Duodenal mucosa (tissue), 2 donors: ENCODE results near the gene LRRC1.

ENCODE experiments used
- H3K27ac ChIP-seq: one replicate; pipeline ENCODE4 v1.7.0; 2013; ENCODE audit warnings: low read depth, low read length
- H3K27me3 ChIP-seq, 2 donors: one replicate each; pipeline ENCODE4 v1.7.0; 2013; ENCODE audit warnings: low read length in 2 of 2, control low read depth in 1 of 2; ENCODE audit not compliant: insufficient read depth in 2 of 2, control insufficient read depth in 1 of 2
- H3K36me3 ChIP-seq, 2 donors: one replicate each; pipeline ENCODE4 v1.7.0; 2013; ENCODE audit warnings: low read length in 2 of 2, control low read depth in 1 of 2; ENCODE audit not compliant: insufficient read depth in 2 of 2, control insufficient read depth in 1 of 2
- H3K4me1 ChIP-seq, 2 donors: one replicate each; pipeline ENCODE4 v1.7.0; 2013; ENCODE audit warnings: low read length in 2 of 2, control low read depth in 1 of 2; ENCODE audit not compliant: insufficient read depth in 2 of 2, control insufficient read depth in 1 of 2
- H3K4me3 ChIP-seq, 2 donors: one replicate each; pipeline ENCODE4 v1.7.0; 2013; ENCODE audit warnings: low read length in 2 of 2, low read depth in 1 of 2
- H3K9ac ChIP-seq, 2 donors: one replicate each; pipeline ENCODE4 v1.7.0; 2013; ENCODE audit warnings: low read length in 2 of 2, low read depth in 1 of 2
- H3K9me3 ChIP-seq, 2 donors: one replicate each; pipeline ENCODE4 v1.7.0; 2013; ENCODE audit warnings: low read length in 2 of 2, control low read depth in 1 of 2; ENCODE audit not compliant: control insufficient read depth in 1 of 2

Gene LRRC1

DNA sequence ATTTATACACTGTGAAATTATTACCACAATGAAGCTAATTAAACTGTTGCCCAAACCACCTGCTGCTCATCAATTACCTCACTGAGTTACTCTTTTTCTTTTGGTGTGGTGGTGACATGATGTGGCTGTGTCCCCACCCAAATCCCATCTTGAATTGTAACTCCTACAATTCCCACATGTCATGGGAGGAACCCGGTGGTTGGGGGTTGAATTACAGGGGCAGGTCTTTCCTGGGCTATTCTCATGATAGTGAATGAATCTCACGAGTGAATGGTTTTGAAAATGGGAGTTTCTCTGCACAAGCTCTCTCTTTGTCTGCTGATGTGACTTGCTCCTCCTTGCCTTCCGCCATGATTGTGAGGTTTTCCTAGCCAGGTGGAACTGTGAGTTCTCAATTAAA lies 145.0 kb downstream of the LRRC1 start:
- Histone ChIP-seq H3K27me3 (no peaks in the 10 kb centered on the region), H3K9me3 (no peaks in the 10 kb centered on the region), H3K36me3 (no peaks in the 10 kb centered on the region), H3K4me1 (no peaks in the 10 kb centered on the region), H3K9ac (no peak overlapping the region), H3K4me3 (no peak overlapping the region), H3K27ac (no peak overlapping the region)

DNA sequence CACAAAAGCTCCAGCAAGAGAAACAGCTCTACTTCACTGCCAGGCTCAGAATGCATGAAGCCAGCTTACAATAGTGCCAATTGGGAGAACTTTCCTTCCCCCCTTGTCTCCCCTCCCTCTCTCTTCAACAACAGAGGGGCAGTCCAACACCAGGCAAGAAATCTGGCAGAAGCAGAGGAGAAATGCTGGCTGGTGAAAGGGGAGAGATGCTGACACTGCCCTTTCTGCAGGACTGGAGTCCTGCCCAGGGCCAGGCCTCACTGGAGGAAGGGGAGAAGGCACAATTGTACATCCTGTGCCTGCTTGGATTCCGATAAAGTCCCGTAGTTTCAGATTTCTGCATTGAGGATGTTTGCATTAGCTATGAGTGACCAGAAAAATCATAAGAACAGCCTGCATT lies 148.6 kb downstream of the LRRC1 start:
- no peaks in the 10 kb centered on the region for H3K4me1 ChIP-seq
- no peak overlapping the region for H3K9ac ChIP-seq
- H3K27ac ChIP-seq, result no peak overlapping the region
- no peaks in the 10 kb centered on the region for H3K36me3 ChIP-seq
- H3K27me3 ChIP-seq, result no peaks in the 10 kb centered on the region
- no peak overlapping the region for H3K4me3 ChIP-seq
- no peaks in the 10 kb centered on the region for H3K9me3 ChIP-seq

DNA sequence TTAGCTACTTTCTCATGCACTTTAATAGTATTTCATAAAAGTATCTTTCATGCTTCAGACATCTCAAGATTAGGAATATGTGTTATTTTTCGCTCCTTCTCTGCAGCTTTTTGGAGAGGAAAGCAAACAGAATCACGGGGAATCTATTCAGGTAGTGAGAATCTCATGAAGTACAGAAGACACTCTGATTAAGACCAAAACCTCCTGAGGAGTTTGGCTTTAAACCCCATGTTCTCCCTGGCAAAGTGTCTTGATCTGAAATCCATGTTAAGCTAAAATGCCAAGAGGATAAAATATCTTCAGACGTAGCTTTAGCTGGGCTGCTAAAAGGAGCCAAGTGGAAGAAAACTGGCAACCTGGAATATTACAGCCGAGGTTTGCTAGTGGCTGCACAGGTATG lies 149.3 kb downstream of the LRRC1 start:
- no peak overlapping the region for H3K9ac ChIP-seq
- no peak overlapping the region for H3K4me3 ChIP-seq
- no peaks in the 10 kb centered on the region for H3K36me3 ChIP-seq
- H3K27me3 ChIP-seq, result no peaks in the 10 kb centered on the region
- H3K4me1 ChIP-seq, result no peaks in the 10 kb centered on the region
- no peaks in the 10 kb centered on the region for H3K9me3 ChIP-seq
- no peak overlapping the region for H3K27ac ChIP-seq

DNA sequence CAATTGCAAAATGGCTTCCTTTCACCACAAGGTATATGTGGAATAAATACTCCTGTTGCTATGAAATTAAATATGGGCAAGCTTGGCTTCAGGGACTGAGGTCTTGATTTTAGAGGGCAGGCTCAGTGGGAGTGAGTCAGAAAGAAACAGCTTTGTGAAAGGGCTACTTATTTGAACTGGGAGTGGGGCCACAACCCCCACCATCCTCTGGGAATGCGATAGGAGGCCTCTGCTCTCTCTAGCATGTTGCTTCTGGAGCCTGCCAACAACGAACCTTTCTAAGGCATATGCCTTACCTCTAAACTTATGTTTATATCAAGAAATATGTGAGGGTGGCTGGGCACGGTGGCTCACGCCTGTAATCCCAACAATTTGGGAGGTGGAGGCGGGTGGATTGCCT lies 149.7 kb downstream of the LRRC1 start:
- H3K27ac ChIP-seq, result no peak overlapping the region
- H3K36me3 ChIP-seq, result no peaks in the 10 kb centered on the region
- H3K9me3 ChIP-seq, result no peaks in the 10 kb centered on the region
- H3K4me3 ChIP-seq, result no peak overlapping the region
- no peaks in the 10 kb centered on the region for H3K27me3 ChIP-seq
- no peaks in the 10 kb centered on the region for H3K4me1 ChIP-seq
- H3K9ac ChIP-seq, result no peak overlapping the region

DNA sequence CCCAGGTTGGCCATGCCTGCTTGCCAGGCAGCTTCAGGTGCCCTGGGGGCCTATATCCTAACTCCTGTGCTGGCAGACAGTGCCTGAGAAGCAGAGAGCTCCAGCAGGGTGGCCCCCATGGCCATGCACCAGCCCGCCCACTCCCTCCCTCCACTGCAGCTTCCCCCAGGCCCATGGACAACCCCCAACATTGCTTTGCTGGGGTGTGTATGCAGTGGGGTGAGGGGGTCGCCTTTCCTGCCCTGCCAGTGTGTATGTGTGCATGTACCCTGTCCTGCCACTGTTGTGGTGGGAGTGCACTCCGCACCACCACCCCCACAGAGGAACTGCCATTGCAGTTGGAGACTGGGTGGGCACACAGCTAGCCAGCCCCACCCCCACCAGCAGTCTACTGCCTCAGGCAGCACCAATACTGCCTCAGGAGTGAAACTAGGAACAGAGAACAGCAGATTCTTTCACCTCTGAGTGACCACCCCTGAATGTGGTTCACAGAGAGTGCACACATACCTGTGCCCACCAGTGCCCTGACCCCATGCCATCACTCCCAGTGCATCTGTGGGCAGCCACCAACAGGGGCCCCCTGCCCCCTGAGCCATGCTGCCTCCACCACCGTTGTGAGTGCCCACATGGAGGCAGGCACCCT lies 151.1 kb downstream of the LRRC1 start:
- Histone ChIP-seq H3K9ac (no peak overlapping the region), H3K27me3 (no peaks in the 10 kb centered on the region), H3K9me3 (no peaks in the 10 kb centered on the region), H3K27ac (no peak overlapping the region), H3K4me3 (no peak overlapping the region), H3K36me3 (no peaks in the 10 kb centered on the region), H3K4me1 (no peaks in the 10 kb centered on the region)

DNA sequence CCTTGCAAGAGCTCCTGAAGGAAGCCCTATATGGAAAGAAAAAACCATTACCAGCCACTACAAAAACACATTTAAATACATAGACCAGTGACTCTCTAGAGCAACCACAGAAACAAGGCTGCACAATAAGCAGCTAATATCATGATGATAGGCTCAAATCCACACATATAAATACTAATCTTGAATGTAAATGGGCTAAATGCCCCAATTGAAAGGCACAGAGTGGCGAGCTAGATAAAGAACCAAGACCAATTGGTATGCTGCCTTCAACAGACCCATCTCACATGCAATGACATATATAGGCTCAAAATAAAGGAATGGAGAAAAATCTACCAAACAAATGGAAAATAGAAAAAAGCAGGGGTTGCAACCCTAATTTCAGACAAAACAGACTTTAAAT lies 153.0 kb downstream of the LRRC1 start:
- Histone ChIP-seq H3K9ac (no peak overlapping the region), H3K4me1 (no peaks in the 10 kb centered on the region), H3K36me3 (no peaks in the 10 kb centered on the region), H3K27me3 (no peaks in the 10 kb centered on the region), H3K9me3 (no peaks in the 10 kb centered on the region), H3K27ac (no peak overlapping the region), H3K4me3 (no peak overlapping the region)

DNA sequence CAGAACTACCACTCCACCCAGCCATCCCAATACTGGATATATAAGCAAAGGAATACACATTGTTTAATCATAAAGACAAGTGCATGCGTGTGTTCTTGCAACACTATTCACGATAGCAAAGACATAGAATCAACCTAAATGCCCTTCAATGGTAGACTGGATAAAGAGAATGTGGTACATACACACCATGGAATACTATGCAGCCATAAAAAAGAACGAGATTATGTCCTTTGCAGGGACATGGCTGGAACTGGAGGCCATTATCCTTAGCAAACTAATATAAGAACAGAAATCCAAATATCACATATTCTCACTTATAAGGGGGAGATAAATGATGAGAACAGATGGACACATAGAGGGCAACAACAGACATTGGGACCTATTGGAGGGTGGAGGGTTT lies 156.6 kb downstream of the LRRC1 start:
- Histone ChIP-seq H3K27me3 (no peaks in the 10 kb centered on the region), H3K27ac (no peak overlapping the region), H3K9ac (no peak overlapping the region), H3K9me3 (no peaks in the 10 kb centered on the region), H3K36me3 (no peaks in the 10 kb centered on the region), H3K4me3 (no peak overlapping the region), H3K4me1 (no peaks in the 10 kb centered on the region)

DNA sequence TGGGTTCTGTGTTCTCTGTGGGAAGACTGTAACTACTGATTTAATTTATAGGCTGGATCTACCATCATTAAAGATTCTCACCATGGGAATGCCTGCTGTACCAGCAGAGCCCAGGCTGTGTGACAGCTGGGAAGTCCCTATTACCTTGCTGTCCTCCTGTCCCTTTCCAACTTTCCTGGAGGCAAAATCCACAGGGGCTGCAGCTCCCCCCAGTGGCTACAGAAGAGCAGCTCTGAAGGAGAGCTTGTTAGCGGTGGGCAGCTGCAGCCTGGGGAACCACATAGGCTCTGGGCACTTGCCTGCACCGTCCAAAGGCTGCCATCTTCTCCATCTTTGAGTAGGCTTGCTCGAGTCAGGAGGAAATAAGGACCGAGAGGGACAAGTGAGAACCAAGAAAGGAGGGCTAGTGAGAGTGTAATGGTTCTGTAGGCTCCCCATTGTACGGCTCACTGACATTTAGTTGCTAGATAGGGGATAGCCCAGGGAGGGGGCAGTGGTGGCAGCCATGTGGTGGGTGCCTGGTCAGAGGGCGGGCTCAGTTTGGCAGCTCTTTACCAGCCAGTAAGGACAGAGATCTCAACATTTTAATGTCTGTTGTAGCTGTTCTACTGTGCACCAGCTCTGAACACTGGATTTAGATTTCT lies 161.4 kb downstream of the LRRC1 start:
- no peak overlapping the region for H3K27ac ChIP-seq

DNA sequence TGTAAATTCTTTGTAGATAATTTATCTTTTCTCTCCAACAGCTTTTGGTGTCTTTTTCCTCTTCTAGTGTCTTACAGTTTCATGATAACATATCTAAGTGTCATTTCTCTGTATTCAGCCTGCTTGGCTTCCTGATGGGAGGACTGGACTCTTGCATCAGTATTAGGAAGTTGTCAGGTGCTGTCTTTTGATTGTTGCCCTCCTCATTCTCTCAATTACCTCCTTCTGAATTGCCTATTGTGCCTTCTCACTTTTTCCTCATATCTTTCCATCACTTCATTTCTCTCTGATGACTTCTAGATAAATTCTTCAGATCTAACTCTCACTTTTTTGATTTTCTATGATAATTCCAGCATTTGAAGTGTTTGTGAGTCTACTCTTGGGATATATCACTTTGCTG lies 162.0 kb downstream of the LRRC1 start:
- H3K27ac ChIP-seq, result no peak overlapping the region
- H3K9me3 ChIP-seq, result no peaks in the 10 kb centered on the region
- H3K4me3 ChIP-seq, result no peak overlapping the region
- no peaks in the 10 kb centered on the region for H3K4me1 ChIP-seq
- H3K9ac ChIP-seq, result no peak overlapping the region
- no peaks in the 10 kb centered on the region for H3K36me3 ChIP-seq
- no peaks in the 10 kb centered on the region for H3K27me3 ChIP-seq

More for the DNA sequence above, 161.4 kb downstream of the LRRC1 start:
- Histone ChIP-seq H3K4me1 (no peaks in the 10 kb centered on the region), H3K27me3 (no peaks in the 10 kb centered on the region), H3K4me3 (no peak overlapping the region), H3K9me3 (no peaks in the 10 kb centered on the region), H3K36me3 (no peaks in the 10 kb centered on the region), H3K9ac (no peak overlapping the region)

DNA sequence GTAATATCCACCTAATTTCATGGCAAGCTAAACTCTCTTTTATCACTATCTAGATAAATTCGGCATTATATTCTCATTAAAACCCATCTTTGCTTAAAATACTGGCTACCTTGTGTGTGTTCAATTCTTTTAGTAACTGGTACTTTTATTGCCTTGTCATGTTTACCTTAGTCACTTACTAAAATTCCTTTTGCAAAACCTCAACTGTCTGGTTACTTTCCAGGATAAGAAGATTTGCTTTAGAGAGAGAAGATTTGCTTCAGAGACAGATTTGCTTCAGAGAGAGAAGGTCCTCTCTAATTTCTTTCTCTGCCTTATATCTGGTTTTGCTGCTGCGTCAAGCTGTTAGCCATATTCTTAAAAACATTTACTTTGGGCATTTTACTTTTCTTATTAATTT lies 164.9 kb downstream of the LRRC1 start:
- Histone ChIP-seq H3K9ac (no peak overlapping the region), H3K27me3 (no peaks in the 10 kb centered on the region), H3K4me1 (no peaks in the 10 kb centered on the region), H3K4me3 (no peak overlapping the region), H3K27ac (no peak overlapping the region), H3K9me3 (no peaks in the 10 kb centered on the region), H3K36me3 (no peaks in the 10 kb centered on the region)
